Epithelial cell of prostate (primary cell): ENCODE results near the gene MAP3K3.

Experiments
- DNase-seq: peaks from one replicate; pipeline ENCODE4 v3.0.0-alpha.2; 2011; ENCODE audit warnings: low read depth, low spot score
- H3K27ac ChIP-seq: fragments of 450-650 bp; 2 replicates; pipeline ENCODE4 v1.5.1; 2017; ENCODE audit warnings: mild to moderate bottlenecking

MAP3K3 gene

GRCh38 chr17:63621229-63621683 is 961 bp upstream of the MAP3K3 start:
- no peak for DNase-seq
- H3K27ac ChIP-seq, result peak overlapping the region; percentile 29

DNA sequence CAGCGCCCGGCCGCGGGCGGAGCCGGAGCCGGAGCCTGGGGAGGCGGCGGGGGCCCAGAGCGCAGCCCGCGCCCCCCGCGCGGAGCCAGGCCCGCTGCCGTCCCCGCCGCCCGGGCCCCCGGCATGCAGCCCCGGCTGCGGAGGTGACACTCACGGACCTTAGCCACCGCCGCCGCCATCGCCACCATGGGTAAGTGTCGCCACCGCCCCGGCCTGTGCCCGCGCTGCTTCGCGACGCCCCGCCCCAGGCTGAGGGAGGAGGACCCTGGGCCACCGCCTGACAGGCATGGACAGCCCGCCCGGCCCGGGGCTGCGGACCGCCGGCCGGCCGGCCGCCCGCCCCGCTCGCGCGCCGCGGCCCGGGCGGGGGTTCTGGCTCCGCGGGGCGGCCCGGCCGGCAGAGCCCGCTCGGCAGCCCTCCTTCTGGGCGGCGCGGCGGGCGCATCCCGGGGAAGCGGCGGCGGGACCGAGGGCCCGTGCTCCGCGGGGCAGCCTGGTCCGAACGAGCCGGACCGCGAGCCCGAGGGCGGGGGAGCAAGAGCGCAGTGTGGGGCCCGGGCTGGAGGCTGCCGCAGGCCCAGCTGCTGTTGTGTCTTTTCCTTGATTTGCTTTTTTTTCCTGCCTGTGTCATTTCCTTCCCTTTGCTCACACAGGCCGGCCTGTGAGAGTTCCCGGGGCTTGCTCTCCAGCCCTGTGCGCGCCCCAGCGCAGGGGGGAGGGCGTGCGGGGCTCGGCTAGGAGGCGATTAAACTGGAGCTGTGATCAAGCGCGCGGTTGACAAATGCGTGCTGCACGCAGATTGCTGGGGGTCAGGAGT is 565 bp downstream of the MAP3K3 start:
- no peak for DNase-seq
- peak overlapping the region; percentile 47 for H3K27ac ChIP-seq

DNA sequence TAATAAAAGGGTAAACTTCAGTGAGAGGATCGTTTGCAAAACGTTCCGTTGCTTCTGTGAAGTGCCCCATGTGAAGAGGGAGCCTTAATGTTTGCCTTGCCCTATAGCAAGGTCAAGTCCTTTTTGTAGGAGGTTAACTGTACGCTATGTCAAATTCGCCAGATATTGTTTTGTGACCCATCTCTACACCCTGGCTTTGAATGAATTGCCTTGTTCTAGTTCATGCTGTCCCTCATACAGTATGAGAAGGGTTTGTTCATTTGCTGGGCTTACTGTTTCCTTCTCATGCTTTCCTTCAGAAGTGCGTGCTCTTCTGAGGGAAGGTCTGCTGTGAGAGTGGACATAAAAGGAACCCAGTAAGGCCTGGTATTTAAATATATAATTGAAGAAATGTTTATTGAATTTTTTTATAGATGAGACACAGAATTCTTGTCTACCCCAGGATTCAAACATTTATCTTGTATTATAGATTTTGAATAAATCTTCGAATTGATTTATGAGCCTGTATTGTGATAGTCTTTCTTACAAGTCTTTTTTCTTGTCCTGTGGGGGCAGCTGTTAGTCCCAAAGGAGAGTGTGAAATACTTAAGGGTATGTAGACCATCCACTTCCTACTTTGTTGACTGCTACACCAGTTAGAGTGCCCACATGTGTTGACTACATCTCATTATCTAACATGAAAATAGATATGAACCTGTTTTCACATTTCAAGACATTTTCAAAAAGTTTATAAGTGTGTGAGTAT is 1.7 kb downstream of the MAP3K3 start:
- no peak for DNase-seq
- H3K27ac ChIP-seq, result no peak overlapping the region

- no peak overlapping the region for H3K27ac ChIP-seq
- no peak for DNase-seq
Observed at GRCh38 chr17:63624531-63624880, 2.3 kb downstream of the MAP3K3 start.

DNA sequence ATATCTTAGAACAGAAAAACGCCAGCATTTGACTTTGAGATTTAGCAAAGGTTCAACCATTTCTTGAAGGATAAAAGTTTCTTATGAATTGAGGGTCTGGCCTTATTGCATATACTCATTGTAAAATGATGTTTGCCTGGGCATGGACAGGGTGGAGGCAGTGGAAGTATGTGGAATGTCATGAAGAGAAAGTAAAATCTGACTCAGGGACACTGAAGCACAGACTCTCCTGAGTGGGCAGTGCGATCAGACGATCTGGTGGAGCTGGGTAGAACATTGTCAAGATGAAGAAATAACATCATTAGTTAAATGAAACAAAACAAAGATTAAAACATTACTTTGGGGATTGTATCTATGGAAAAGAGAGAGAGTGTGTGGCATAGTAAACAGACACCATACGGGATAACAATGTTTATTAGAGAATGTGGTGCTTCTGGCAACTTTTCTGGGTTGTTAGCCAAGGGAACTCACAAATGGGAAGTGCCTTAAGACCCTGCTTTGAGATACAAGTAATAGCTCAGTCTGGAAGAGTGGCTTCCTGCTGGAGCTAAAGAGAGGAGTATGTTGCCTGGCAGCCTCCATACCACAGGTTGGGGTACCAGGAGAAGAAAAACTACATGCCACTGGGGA is 4.4 kb downstream of the MAP3K3 start:
- H3K27ac ChIP-seq, result no peak overlapping the region
- no peak for DNase-seq

DNA sequence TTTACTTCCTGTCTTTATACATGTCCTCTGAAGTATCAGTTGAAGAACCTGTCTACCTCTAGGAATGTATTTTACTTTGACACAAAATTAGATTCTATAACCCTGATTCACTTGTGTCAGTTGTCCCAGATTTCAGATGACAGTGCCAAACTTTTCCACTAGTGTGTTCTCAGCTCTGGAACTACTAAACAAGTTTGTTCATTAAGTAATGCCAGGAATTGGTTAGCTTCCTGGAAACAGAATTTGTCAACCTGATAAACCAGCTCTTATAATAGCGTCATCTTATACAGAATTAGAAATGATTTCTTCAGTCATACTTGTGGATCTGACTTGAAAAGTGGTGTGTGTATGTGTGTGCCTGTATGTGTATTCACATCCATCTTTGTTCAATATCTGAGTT is 7.4 kb downstream of the MAP3K3 start:
- DNase-seq, result no peak
- no peak overlapping the region for H3K27ac ChIP-seq

DNA sequence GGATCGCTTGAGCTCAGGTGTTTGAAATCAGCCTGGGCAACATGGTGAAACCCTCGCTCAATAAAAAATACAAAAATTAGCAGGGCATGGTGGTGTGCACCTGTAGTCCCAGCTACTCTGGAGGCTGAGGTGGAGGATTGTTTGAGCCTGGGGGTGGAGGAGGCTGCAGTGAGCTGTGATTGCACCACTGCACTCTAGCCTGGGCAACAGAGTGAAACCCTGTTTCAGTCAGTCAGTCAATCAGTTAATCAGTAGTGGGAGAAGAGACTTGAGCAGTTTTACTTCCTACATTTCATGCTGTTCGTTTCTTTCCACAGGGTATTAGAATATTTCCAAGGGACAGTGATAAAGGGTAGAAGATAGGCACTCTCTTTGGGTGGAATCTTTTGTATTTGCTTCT is 8.8 kb downstream of the MAP3K3 start:
- DNase-seq, result no peak

GRCh38 chr17:63631626-63632025 is 9.4 kb downstream of the MAP3K3 start:
- no peak for DNase-seq
- no peak overlapping the region for H3K27ac ChIP-seq

More for the DNA sequence above, 8.8 kb downstream of the MAP3K3 start:
- H3K27ac ChIP-seq, result no peak overlapping the region

GRCh38 chr17:63633742-63634141 is 11.5 kb downstream of the MAP3K3 start:
- no peak for DNase-seq
- H3K27ac ChIP-seq, result no peak overlapping the region

GRCh38 chr17:63634163-63634562 is 11.9 kb downstream of the MAP3K3 start:
- no peak overlapping the region for H3K27ac ChIP-seq
- DNase-seq, result no peak

DNA sequence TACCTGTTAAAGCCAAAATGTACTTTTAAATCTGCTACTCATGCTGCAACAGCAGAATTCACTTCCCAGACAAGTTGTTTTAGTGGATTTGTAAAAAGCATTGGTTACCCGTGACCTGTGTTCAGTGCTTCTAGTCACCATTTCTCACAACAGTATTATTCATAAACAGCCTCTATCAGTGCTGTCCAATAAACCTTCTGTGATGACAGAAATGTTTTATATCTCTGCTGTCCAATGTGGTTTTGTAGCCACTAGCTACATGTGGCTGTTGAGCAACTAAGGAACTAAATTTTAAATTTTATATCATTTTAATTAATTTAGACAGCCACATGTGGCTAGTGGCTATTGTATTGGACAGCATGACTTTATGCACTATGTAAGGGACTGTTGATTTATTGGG is 12.6 kb downstream of the MAP3K3 start:
- DNase-seq, result no peak
- H3K27ac ChIP-seq, result no peak overlapping the region

GRCh38 chr17:63635290-63635689 is 13.1 kb downstream of the MAP3K3 start:
- H3K27ac ChIP-seq, result no peak overlapping the region
- DNase-seq, result no peak

DNA sequence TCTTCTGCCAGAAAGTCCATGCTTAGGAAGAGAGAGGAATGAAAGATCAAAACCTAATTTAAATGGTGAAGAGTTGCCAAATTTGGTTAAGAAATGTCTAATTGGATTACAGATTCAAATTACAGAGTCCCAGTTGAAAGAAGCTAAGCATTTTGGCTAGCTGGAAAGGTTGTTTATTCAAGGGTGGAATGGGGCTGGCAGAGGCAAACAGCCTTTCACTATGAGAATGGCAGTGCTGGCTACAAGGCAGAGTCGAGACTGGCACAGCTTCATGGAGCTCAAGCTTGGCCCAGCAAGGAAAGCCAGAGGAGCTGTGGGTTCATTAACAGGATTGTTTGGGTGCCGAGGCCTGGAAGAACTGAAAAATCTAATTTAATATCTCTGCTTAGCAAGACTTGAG is 13.6 kb downstream of the MAP3K3 start:
- no peak overlapping the region for H3K27ac ChIP-seq
- no peak for DNase-seq

GRCh38 chr17:63639125-63639524 is 16.9 kb downstream of the MAP3K3 start:
- no peak for DNase-seq
- H3K27ac ChIP-seq, result no peak overlapping the region

DNA sequence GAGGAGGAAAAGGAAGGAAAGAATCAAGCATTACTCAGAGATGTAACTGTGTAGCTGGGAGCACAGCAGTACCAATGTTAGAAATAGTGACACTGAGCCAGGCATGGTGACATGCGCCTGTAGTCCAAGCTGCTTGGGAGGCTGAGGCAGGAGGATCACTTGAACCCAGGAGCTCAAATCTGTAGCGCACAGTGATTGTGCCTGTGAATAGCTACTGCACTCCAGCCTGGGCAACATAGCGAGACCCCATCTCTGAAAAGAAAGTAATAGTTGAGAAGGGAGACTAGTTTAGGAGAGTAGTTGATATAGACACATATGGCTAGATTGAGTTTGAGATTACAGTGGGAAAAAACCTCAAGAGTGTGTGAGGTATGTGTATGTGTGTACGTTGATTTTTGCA is 17.8 kb downstream of the MAP3K3 start:
- DNase-seq, result no peak
- H3K27ac ChIP-seq, result no peak overlapping the region

GRCh38 chr17:63641692-63642448 is 19.7 kb downstream of the MAP3K3 start:
- no peak overlapping the region for H3K27ac ChIP-seq
- DNase-seq, result no peak

GRCh38 chr17:63644846-63645245 is 22.6 kb downstream of the MAP3K3 start:
- H3K27ac ChIP-seq, result no peak overlapping the region
- DNase-seq, result no peak

DNA sequence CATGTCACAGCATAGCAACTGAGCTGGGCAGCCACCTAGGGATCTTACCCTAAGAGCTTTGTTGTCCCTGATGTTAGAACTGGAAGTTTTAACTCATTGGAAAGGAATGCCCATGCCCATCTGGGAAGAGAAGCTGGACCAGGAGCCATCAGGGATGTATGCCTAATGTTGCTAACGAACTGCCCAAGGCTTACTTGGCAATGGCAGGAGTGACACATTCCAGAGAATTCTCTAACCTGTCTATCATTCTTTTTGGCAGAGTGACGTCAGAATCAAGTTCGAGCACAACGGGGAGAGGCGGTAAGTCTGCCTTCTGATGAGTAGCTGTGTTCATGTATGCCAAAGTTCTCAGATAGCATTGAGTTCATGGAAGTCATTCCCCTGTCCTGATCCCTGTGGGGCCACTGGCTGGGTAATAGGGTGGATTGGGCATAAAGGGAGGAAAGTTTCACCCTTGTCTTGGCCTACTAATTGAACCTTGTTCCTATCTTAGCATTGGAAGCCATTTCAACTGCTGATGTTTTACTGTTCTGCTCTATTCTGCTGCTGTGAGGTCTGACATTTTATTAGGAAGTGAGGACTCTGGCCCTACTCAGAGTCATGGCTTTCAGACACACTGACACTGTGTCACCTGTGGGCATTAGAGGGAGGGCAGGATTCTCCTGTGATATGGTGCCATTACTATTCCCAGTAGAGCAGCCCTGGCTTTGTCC is 23.7 kb downstream of the MAP3K3 start:
- DNase-seq, result no peak
- H3K27ac ChIP-seq, result no peak overlapping the region

DNA sequence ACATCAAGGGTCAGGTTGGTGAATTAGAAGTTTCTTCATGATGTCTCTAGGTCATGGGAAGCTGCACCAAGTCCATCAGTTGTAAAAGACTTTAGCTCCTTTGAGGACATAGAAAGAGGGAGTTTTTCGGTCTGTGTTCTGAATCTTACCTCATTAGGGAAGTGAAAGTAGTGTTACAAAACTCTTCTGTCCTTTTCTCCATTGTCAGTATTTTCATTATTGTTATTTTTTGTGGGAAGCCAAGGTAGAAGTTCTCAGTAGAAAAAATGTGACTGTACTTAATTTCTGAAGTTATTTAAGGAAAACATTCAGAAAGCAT is 24.2 kb downstream of the MAP3K3 start:
- no peak for DNase-seq

GRCh38 chr17:63647065-63647725 is 25.0 kb downstream of the MAP3K3 start:
- H3K27ac ChIP-seq, result no peak overlapping the region
- DNase-seq, result no peak

More for the DNA sequence above, 24.2 kb downstream of the MAP3K3 start:
- H3K27ac ChIP-seq, result no peak overlapping the region
